Measurements from ENCODE around the gene CCNYL1. TPM values are rescaled to one million over a fixed set of nuclear protein-coding genes. Genes with fewer than 3 reads are reported as not detected.
"Not testable (repeated sequence)": the region's sequence is repeated elsewhere in the genome, so short reads cannot be mapped to it uniquely, and the experiment has no call there.

The CCNYL1 gene
- total RNA-seq, 1 donor from 2014 or later = 9.7 TPM

DNA sequence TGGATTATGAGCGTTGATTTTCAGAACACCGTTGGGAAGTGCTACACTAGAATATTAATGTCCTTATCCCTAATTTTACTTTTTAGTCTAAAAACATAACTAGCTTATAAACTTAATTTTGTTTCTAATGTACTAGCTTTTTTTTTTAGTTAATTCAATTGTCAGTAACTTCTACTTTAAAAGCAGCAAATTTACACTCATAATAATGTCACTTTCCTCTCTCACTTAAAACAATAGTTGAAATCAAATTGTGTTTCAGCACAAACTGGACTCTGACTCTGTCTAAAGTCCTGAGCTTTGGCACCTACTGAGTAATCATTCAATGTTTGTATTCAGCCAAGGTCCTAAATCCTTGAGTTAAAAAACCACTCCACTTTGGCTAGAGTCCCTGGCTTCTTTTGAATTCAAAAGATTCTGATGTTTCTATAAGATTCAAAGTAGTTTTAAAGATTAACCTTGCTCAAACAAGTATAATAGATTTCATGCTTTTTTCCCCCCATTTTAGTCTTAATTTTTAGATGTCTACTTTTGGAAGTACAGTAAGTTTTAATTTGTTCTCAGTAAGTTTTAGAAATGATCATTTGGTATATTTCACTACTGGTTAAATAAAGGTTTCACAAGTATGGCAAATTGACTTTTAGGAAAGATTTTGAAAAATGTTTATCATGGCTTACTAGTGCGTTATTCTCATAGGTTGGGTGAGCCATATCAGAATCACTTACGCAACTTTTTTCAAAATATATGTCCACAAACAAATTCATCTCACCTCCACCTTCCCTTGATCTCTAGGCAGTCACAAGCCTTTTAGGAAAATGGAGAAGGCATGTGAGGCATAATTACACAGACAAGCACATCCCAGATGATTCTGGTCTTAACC, 23.4 kb downstream of the CCNYL1 start:
- no peak for DNase-seq (ENCODE audit: low spot score)

DNA sequence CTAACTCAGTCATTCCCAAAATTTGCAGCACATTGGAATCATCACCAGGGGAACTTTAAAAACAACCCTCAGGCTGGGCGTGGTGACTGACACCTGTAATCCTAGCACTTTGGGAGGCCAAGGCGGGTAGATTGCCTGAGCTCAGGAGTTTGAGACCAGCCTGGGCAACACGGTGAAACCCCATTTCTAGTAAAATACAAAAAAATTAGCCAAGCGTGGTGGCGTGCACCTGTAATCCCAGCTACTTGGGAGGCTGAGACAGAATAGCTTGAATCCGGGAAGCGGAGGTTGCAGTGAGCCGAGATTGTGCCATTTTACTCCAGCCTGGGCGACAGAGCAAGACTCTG, 24.0 kb downstream of the CCNYL1 start:
- DNase-seq (ENCODE audit: low spot score) = not testable (repeated sequence)

- no peak for DNase-seq (ENCODE audit: low spot score)
Observed at GRCh38 chr2:207743514-207743913, 32.1 kb downstream of the CCNYL1 start.

DNA sequence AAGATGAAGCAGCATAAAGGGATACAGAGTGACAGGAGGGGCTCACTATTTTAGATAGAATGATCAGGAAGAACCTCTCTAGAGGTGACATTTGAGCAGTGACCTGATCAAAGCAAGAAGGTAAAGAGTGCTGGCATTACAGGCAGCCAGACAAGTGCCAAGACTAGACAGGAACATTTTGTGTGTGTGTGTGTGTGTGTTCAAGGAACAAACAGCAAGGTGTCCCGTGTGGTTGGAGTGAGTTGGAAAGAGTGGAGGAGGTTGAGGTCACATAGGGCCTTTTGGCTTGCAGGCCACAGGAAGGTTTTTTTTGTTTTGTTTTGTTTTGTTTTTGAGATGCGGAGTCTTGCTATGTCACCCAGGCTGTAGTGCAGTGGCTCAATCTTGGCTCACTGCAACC, 32.6 kb downstream of the CCNYL1 start:
- no peak for DNase-seq (ENCODE audit: low spot score)

DNA sequence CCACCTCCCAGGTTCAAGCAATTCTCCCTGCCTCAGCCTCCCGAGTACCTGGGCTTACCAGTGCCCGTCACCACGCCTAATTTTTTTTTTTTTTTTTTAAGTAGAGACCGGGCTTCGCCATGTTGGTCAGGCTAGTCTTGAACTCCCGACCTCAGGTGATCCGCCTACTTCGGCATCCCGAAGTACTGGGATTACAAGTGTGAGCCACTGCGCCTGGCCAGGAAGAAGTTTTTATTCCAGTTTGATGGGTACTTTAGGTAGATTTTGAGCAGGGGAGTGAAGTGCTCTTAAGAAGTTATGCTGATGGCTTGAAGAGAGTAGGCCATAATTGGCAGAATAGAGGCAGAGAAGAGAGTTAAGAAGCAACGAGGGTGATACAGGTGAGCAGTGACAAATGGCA, 33.0 kb downstream of the CCNYL1 start:
- no peak for DNase-seq (ENCODE audit: low spot score)

- DNase-seq (ENCODE audit: low spot score) = no peak
Observed at GRCh38 chr2:207746131-207746530, 34.7 kb downstream of the CCNYL1 start.

DNA sequence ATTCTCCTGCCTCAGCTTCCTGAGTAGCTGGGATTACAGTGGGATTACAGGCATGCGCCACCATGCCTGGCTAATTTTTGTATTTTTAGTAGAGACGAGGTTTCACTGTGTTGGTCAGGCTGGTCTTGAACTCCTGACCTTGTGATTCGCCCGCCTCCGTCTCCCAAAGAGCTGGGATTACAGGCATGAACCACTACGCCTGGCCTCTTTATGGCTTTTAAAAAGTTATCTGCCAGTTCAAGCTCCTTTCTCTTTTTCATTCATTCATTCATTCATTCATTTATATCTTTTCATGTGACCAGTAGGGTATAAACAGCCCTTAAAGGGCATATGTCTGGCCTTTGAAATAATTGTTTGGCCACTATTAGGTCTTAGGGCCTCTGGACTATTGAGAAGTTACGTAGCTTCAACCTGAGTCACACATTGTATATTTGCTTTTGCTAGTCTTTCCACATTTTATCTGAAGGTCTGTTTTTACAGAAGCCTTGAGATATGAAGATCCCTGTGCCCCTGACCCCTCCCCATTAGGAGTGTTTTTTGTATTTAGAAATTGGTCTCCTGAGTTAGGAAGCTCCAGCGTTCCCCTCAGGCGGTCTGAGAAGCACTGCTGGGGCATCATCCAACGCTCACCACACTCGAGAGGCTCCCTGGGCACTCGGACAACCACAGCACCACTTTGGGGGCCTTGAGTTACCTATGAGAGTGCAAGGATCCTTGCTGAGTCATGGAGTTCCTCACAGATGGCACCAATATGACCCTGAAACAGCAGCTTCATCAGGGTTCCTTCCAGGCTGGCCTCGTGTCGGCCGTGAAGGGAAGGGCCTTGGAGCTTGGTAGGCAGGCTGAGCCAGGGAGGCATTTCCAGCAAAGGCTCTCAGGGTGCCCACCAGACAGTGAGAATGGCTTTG, 36.5 kb downstream of the CCNYL1 start:
- DNase-seq (ENCODE audit: low spot score) = no peak

DNA sequence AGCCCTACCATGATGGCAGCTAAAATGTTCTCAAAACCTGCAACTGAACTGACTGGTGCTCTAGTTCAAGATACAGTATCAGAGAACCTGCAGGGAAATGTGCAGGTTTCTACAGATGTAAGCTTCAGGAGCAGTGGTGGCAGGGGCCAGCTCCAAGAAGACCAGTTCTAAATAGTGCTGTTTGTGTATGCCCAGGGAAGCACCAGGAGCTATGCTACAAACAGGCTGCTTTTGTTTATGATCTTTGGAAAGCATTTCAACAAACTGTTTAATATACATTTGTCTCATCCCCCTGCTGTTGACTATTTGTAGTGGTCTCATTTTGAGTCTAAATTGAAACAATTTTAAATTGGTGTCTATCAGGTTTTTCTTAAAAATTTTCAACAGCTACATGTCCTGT, 37.6 kb downstream of the CCNYL1 start:
- DNase-seq (ENCODE audit: low spot score) = no peak

DNA sequence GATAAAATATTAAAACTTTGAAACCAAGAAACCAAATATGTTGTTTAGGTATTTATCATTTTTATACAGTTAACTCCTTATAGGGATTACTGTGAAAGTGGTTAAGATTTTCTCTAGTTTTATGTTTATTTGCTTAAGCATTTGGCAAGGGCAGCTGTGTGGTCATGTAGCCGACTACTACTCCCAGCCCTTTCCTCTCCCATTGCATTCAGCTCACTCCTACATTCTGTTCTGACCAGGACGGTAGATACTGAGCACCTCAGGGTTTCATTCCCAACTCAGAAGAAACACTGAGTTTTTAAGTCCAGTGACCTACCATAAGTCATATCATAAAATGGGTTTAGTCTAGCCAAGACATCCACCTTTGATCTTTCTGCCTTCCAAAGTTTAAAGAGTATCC, 38.4 kb downstream of the CCNYL1 start:
- no peak for DNase-seq (ENCODE audit: low spot score)

- no peak for DNase-seq (ENCODE audit: low spot score)
Observed at GRCh38 chr2:207750345-207750744, 38.9 kb downstream of the CCNYL1 start.

GRCh38 chr2:207750876-207751275, 39.4 kb downstream of the CCNYL1 start:
- no peak for DNase-seq (ENCODE audit: low spot score)

DNA sequence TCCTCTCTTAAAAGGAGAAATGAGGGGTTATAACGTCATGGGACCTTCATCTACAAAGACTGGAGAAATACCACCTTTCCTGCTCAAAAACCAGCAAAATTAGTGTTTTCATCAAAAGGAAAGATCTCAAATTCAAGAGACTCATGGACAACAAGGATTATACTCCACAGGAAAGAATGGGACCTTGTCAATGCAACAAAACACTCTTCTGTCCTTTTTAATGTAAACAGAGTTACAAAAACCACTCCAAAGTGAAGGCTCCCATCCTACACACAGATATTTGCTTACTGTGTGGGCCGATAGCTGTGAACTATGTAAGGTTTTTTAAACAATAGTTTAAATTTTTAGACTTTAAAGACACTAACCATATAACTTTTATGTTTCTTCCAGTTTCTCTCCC, 42.2 kb downstream of the CCNYL1 start:
- DNase-seq (ENCODE audit: low spot score) = not testable (repeated sequence)

GRCh38 chr2:207754498-207755383, 43.3 kb downstream of the CCNYL1 start:
- no peak for DNase-seq (ENCODE audit: low spot score)

GRCh38 chr2:207758025-207758424, 46.6 kb downstream of the CCNYL1 start:
- DNase-seq (ENCODE audit: low spot score) = no peak

GRCh38 chr2:207759890-207760289, 48.5 kb downstream of the CCNYL1 start:
- no peak for DNase-seq (ENCODE audit: low spot score)

DNA sequence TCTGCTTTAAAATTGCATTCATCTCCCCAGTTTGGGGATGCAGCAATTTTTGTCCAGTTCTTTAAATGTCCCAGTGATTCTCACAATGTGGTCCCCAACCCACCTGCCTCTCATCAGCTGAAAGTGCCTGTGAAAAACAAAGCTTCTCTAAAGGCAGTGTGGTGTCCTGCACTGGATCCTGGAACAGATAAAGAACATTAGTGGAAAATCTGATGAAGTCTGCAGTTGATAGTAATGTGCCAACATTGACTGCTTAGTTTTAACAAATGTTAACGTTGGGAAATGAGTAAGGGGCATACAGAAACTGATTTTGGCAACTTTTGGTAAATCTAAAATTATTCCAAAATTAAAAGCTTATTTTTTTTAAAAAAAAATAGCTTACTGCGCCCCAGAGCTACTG, 49.0 kb downstream of the CCNYL1 start:
- DNase-seq (ENCODE audit: low spot score) = no peak

GRCh38 chr2:207761426-207761825, 50.0 kb downstream of the CCNYL1 start:
- DNase-seq (ENCODE audit: low spot score) = not testable (repeated sequence)

- DNase-seq (ENCODE audit: low spot score) = no peak
Observed at GRCh38 chr2:207762146-207762545, 50.7 kb downstream of the CCNYL1 start.

GRCh38 chr2:207763303-207763917, 52.0 kb downstream of the CCNYL1 start:
- DNase-seq (ENCODE audit: low spot score) = no peak

DNA sequence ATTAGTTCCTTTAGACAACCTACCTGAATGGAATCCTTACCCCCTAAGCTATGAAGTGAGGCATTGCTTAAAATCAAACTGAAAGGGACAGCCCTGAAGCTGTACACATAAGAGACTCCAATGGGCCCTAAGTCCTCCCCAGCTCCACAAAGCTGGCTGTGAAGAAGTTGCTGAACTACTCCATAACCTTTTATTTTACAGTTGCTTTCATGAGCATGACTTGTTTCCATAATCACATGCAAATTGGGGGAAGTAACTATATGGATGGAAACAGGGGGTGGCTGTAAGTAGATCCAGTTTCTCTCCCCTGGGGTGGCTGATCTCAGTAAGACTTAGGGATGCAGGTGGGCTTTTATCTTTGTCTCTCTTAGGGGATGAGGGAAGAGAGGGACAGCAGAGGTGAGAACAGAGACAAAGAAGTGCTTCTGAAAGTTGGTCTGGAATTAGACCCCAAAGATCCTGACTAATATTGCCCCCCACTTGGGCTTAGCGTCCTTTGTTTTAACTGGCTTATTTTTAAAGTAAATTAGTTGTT, 52.7 kb downstream of the CCNYL1 start:
- no peak for DNase-seq (ENCODE audit: low spot score)

- DNase-seq (ENCODE audit: low spot score) = peak; percentile 77
Observed at GRCh38 chr2:207765547-207765946, 54.1 kb downstream of the CCNYL1 start.

All from mucosa of gallbladder (tissue), 1 donor.